Skin epidermis (tissue), 12 donors: Measurements from ENCODE around the gene CECR2.
"Not testable (repeated sequence)": the region's sequence is repeated elsewhere in the genome, so short reads cannot be mapped to it uniquely, and the experiment has no call there.

Experiments used
- H3K27ac ChIP-seq, 21 experiments: fragments of 200-600 bp; sonication (generic) in 11 of 21; one replicate each; pipeline ENCODE4 v1.5.0; 2020; ENCODE audit warnings: mild to moderate bottlenecking in 3 of 21, inconsistent platforms in 2 of 21, moderate library complexity in 2 of 21
- H3K4me3 ChIP-seq, 7 experiments: fragments of 200-600 bp; sonication (generic) in 2 of 7; one replicate each; pipeline ENCODE4 v1.5.0; 2020; ENCODE audit warnings: inconsistent platforms in 2 of 7, mild to moderate bottlenecking in 2 of 7, moderate library complexity in 1 of 7

Gene CECR2

GRCh38 chr22:17396516-17396915, 27.3 kb downstream of the CECR2 start:
- H3K27ac ChIP-seq: no peak overlapping the region
- no peak overlapping the region for H3K4me3 ChIP-seq

GRCh38 chr22:17397756-17398547, 28.7 kb downstream of the CECR2 start:
- no peak overlapping the region for H3K4me3 ChIP-seq
- H3K27ac ChIP-seq: no peak overlapping the region

- no peak overlapping the region for H3K27ac ChIP-seq
Measured at GRCh38 chr22:17400305-17400704, 31.0 kb downstream of the CECR2 start.

GRCh38 chr22:17401728-17402127, 32.5 kb downstream of the CECR2 start:
- Histone ChIP-seq H3K4me3 (no peak overlapping the region), H3K27ac (no peak overlapping the region)

More at GRCh38 chr22:17400305-17400704, 31.0 kb downstream of the CECR2 start:
- no peak overlapping the region for H3K4me3 ChIP-seq

- Histone ChIP-seq H3K4me3 (no peak overlapping the region), H3K27ac (no peak overlapping the region)
Measured at GRCh38 chr22:17402293-17402692, 33.0 kb downstream of the CECR2 start.

- no peak overlapping the region for H3K4me3 ChIP-seq
- no peak overlapping the region for H3K27ac ChIP-seq
Measured at GRCh38 chr22:17403906-17404305, 34.6 kb downstream of the CECR2 start.

GRCh38 chr22:17407643-17408042, 38.4 kb downstream of the CECR2 start:
- Histone ChIP-seq H3K27ac (no peak overlapping the region), H3K4me3 (no peak overlapping the region)

- no peak overlapping the region for H3K27ac ChIP-seq
- no peak overlapping the region for H3K4me3 ChIP-seq
Measured at GRCh38 chr22:17410576-17410975, 41.3 kb downstream of the CECR2 start.

- H3K4me3 ChIP-seq: no peak overlapping the region
- H3K27ac ChIP-seq: no peak overlapping the region
Measured at GRCh38 chr22:17411213-17411612, 42.0 kb downstream of the CECR2 start.

GRCh38 chr22:17412232-17412631, 43.0 kb downstream of the CECR2 start:
- H3K4me3 ChIP-seq: no peak overlapping the region
- no peak overlapping the region for H3K27ac ChIP-seq

GRCh38 chr22:17418890-17419324, 49.6 kb downstream of the CECR2 start:
- Histone ChIP-seq H3K27ac (no peak overlapping the region), H3K4me3 (no peak overlapping the region)

- no peak overlapping the region for H3K4me3 ChIP-seq
- H3K27ac ChIP-seq: no peak overlapping the region
Measured at GRCh38 chr22:17419348-17419747, 50.1 kb downstream of the CECR2 start.

- no peak overlapping the region for H3K4me3 ChIP-seq
- H3K27ac ChIP-seq: no peak overlapping the region
Measured at GRCh38 chr22:17422736-17423343, 53.6 kb downstream of the CECR2 start.

- no peak overlapping the region for H3K27ac ChIP-seq
- no peak overlapping the region for H3K4me3 ChIP-seq
Measured at GRCh38 chr22:17423616-17424015, 54.4 kb downstream of the CECR2 start.

- not testable (repeated sequence) for H3K4me3 ChIP-seq
Measured at GRCh38 chr22:17427528-17427927, 58.3 kb downstream of the CECR2 start.

GRCh38 chr22:17429516-17429915, 60.3 kb downstream of the CECR2 start:
- no peak overlapping the region for H3K27ac ChIP-seq

More at GRCh38 chr22:17427528-17427927, 58.3 kb downstream of the CECR2 start:
- H3K27ac ChIP-seq: not testable (repeated sequence)

GRCh38 chr22:17430412-17430811, 61.2 kb downstream of the CECR2 start:
- Histone ChIP-seq H3K27ac (no peak overlapping the region), H3K4me3 (no peak overlapping the region)

More at GRCh38 chr22:17429516-17429915, 60.3 kb downstream of the CECR2 start:
- no peak overlapping the region for H3K4me3 ChIP-seq

GRCh38 chr22:17431179-17431578, 61.9 kb downstream of the CECR2 start:
- Histone ChIP-seq H3K27ac (no peak overlapping the region), H3K4me3 (no peak overlapping the region)

- no peak overlapping the region for H3K27ac ChIP-seq
- no peak overlapping the region for H3K4me3 ChIP-seq
Measured at GRCh38 chr22:17434856-17435255, 65.6 kb downstream of the CECR2 start.

GRCh38 chr22:17435375-17435774, 66.1 kb downstream of the CECR2 start:
- Histone ChIP-seq H3K27ac (no peak overlapping the region), H3K4me3 (no peak overlapping the region)

- H3K27ac ChIP-seq: no peak overlapping the region
- no peak overlapping the region for H3K4me3 ChIP-seq
Measured at GRCh38 chr22:17436382-17436980, 67.2 kb downstream of the CECR2 start.
